GM19438 (cell line): ENCODE results near the gene CAMTA1.

ENCODE experiments used
- ATAC-seq: cut with Tn5 transposase; IDR thresholded peaks from one replicate; pipeline ENCODE4 v1.9.1; 2021; ENCODE audit warnings: low read depth; ENCODE audit not compliant: unreplicated experiment

Gene CAMTA1

GRCh38 chr1:7473223-7474142 lies 688.2 kb downstream of the CAMTA1 start:
- no peak for ATAC-seq

GRCh38 chr1:7474143-7474490 lies 688.9 kb downstream of the CAMTA1 start:
- no peak for ATAC-seq

- ATAC-seq = no peak
Observed at GRCh38 chr1:7474786-7475502, 689.7 kb downstream of the CAMTA1 start.

- ATAC-seq = no peak
Observed at GRCh38 chr1:7475691-7476090, 690.4 kb downstream of the CAMTA1 start.

GRCh38 chr1:7476402-7476801 lies 691.1 kb downstream of the CAMTA1 start:
- no peak for ATAC-seq

- ATAC-seq = no peak
Observed at GRCh38 chr1:7476861-7477547, 691.8 kb downstream of the CAMTA1 start.

GRCh38 chr1:7477593-7477992 lies 692.3 kb downstream of the CAMTA1 start:
- ATAC-seq = no peak

- ATAC-seq = no peak
Observed at GRCh38 chr1:7478142-7478790, 693.0 kb downstream of the CAMTA1 start.

GRCh38 chr1:7478809-7479499 lies 693.7 kb downstream of the CAMTA1 start:
- no peak for ATAC-seq

GRCh38 chr1:7479571-7479970 lies 694.3 kb downstream of the CAMTA1 start:
- ATAC-seq = no peak

- no peak for ATAC-seq
Observed at GRCh38 chr1:7481194-7481593, 695.9 kb downstream of the CAMTA1 start.

- ATAC-seq = no peak
Observed at GRCh38 chr1:7482077-7482476, 696.8 kb downstream of the CAMTA1 start.

- no peak for ATAC-seq
Observed at GRCh38 chr1:7482772-7483495, 697.7 kb downstream of the CAMTA1 start.

- no peak for ATAC-seq
Observed at GRCh38 chr1:7483634-7484383, 698.6 kb downstream of the CAMTA1 start.

- no peak for ATAC-seq
Observed at GRCh38 chr1:7485086-7485780, 700.0 kb downstream of the CAMTA1 start.

- ATAC-seq = no peak
Observed at GRCh38 chr1:7485826-7486225, 700.6 kb downstream of the CAMTA1 start.

GRCh38 chr1:7487766-7488474 lies 702.7 kb downstream of the CAMTA1 start:
- ATAC-seq = no peak

GRCh38 chr1:7488475-7488842 lies 703.2 kb downstream of the CAMTA1 start:
- no peak for ATAC-seq
